ENCODE data around the gene FGFBP3. TPM values are rescaled to one million over a fixed set of nuclear protein-coding genes. Genes with fewer than 3 reads are reported as not detected.

Gene FGFBP3, protein sequence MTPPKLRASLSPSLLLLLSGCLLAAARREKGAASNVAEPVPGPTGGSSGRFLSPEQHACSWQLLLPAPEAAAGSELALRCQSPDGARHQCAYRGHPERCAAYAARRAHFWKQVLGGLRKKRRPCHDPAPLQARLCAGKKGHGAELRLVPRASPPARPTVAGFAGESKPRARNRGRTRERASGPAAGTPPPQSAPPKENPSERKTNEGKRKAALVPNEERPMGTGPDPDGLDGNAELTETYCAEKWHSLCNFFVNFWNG
- total RNA-seq (1 to 10 TPM in 1 of 2 donors, under 1 TPM in 1; 0.76 to 1.5 TPM), polyA plus RNA-seq (ENCODE audit: insufficient read length in 6 of 6) (1 to 10 TPM; 3.4 to 4.2 (median 3.7) TPM)
- long read RNA-seq, donor 1, result 0 reads
- long read RNA-seq, donor 2, result 0 reads
- long read RNA-seq, donor 3, result 0 reads
- long read RNA-seq, donor 4, partial matches to known transcripts, result 0 of 3 reads
- long read RNA-seq, donor 4, other reads (novel, unspliced or antisense), result 2 of 3 reads
- long read RNA-seq, donor 5, result 0 reads
- long read RNA-seq, donor 6, result 0 reads
- long read RNA-seq, donor 7, result 0 reads
- long read RNA-seq, donor 8, result 0 reads
- long read RNA-seq, donor 9, result 0 reads
- long read RNA-seq, donor 10, result 0 reads
- long read RNA-seq, donor 11, transcript FGFBP3-201 (2 exons, 2,545 nt), result major isoform, 51 of 147 reads
- long read RNA-seq, donor 11, partial matches to known transcripts, result 96 of 147 reads
- long read RNA-seq, donor 11, other reads (novel, unspliced or antisense), result 0 of 147 reads
- long read RNA-seq, donor 12, result 0 reads

DNA sequence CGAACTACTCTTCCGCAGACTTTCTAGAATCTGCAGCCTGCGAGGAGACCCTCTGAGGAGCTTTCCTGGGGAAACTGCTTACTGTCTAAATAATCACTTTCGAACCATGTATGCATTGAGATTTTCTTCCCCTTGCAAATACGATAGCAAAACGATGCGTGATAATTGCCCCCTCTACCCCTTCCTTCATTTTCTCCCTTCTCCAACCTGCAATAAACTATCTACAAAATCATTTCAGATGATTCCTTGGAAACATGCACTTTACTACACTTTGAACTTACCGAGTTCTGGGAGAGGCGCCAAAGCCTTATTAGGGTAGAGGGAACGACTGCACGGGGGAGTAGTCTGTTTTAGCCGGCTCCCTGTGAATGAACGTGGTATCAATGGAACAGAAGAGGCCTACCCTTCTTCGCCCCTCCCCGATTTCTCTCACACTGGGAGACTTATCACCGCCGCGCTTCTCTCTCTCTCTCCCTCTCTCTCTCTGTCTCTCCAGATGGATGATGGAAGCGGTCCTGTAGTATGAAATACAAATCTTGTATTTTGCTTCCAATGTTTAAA lies at the start of gene FGFBP3:
Gene FGFBP3, minus strand, starts transcription at position 370 of the 561 bp plus-strand sequence. CDS start 517 bp downstream, outside the sequence.
- TF ChIP-seq, protein P1, sequence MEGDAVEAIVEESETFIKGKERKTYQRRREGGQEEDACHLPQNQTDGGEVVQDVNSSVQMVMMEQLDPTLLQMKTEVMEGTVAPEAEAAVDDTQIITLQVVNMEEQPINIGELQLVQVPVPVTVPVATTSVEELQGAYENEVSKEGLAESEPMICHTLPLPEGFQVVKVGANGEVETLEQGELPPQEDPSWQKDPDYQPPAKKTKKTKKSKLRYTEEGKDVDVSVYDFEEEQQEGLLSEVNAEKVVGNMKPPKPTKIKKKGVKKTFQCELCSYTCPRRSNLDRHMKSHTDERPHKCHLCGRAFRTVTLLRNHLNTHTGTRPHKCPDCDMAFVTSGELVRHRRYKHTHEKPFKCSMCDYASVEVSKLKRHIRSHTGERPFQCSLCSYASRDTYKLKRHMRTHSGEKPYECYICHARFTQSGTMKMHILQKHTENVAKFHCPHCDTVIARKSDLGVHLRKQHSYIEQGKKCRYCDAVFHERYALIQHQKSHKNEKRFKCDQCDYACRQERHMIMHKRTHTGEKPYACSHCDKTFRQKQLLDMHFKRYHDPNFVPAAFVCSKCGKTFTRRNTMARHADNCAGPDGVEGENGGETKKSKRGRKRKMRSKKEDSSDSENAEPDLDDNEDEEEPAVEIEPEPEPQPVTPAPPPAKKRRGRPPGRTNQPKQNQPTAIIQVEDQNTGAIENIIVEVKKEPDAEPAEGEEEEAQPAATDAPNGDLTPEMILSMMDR (IDR thresholded peaks at IDR 0.05), result no peak
- Histone ChIP-seq H3K36me3 (no peaks in the 10 kb centered on the region), H3K27ac (peak within 1 kb of the TSS; percentile 71 to 82), H3K27me3 (peaks cover 0 to 7% of the 10 kb centered on the region in 2 donors), H3K9me3 (no peaks in the 10 kb centered on the region), H3K4me3 (peak within 1 kb of the TSS; percentile 79 to 83), H3K4me1 (peaks cover 5 to 23% of the 10 kb centered on the region in 2 donors)
- DNase-seq, result peak in 2 of 4 donors; percentile 54 to 56
- ATAC-seq, result peak; percentile 33
- intact Hi-C loops (cut with DNase I), result loop anchor here in 1 of 2 donors (10.0 kb wide), 1 partner anchor 64 kb away; no protein-coding TSS in a partner anchor

DNA sequence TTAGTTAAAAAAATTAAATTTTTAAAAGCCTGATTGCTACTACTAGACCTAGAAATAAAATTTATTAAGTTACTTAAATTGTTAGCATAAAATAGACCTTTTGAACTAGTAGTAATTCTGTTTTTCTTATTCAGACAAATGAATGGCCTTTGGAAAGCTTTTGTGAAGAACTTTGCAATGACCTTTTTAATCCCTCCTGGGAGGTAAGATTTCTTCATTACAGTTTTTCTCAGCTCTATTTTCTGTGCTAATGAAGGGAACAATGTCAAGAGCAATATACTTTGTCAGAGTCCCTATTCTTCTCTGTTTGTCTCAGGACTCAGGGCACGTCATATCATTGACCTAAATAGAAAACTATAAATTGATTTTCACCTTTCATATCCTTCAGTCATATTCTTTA lies 47.8 kb upstream of the FGFBP3 start:
- ATAC-seq, result no peak
- no peak for DNase-seq
- H3K4me3 ChIP-seq, result no peak overlapping the region
- TF ChIP-seq, protein P1 (IDR thresholded peaks at IDR 0.05), result no peak
- H3K36me3 ChIP-seq, result peaks cover 3 to 92% of the 10 kb centered on the region in 2 donors
- intact Hi-C loops (cut with DNase I), result no loop called here
- H3K27me3 ChIP-seq, result no peaks in the 10 kb centered on the region
- H3K4me1 ChIP-seq, result no peaks in the 10 kb centered on the region
- H3K27ac ChIP-seq, result no peak overlapping the region
- no peaks in the 10 kb centered on the region for H3K9me3 ChIP-seq

DNA sequence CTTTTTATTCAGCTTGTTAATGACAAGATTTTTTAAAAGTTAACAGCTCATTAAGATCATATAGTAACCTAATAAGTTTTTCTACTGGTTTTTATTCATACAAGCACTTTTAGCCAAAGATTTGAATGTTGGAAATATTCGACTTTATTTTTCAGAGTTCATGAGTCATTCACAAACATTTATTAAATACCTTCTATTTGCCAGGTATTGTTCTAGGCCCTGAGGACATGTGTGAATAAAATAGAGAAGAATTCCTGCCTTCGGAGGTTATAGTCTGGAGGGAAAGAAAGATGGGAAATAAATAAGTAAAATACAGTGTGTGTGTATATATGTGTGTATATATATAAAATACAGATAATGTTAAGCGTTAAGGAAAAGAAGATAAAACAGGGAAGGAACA lies 45.8 kb upstream of the FGFBP3 start:
- Histone ChIP-seq H3K9me3 (no peaks in the 10 kb centered on the region), H3K36me3 (peaks cover 3 to 88% of the 10 kb centered on the region in 2 donors), H3K4me1 (no peaks in the 10 kb centered on the region), H3K4me3 (no peak overlapping the region), H3K27me3 (no peaks in the 10 kb centered on the region), H3K27ac (no peak overlapping the region)
- no peak for ATAC-seq
- DNase-seq, result no peak
- intact Hi-C loops (cut with DNase I), result no loop called here
- TF ChIP-seq, protein P1 (IDR thresholded peaks at IDR 0.05), result no peak

DNA sequence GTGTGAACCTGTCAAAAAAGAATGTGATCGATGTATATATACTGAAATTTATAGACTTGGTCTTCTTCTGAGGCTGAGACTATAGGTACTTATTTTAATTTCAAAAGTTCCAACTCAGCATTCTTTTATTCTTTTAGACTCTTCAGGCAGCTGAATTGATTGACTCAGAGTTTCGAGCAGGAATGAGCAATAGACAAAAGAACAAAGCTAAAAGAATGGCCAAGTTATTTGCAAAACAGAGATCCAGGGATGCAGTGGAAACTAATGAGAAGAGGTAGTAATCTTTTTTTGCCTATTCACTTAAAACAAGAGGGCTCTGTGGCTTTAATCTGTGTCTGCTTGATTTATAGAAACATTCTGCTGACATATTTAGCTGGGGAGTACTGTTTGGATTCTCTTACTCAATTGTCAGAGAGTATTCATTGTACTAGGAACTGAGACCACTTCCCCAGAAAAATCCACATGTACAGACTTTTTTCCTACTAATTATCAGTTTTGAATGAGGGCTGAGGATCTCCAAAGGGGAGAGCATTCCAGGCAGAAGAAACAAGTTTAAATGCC lies 44.4 kb upstream of the FGFBP3 start:
- Histone ChIP-seq H3K36me3 (peaks cover 3 to 83% of the 10 kb centered on the region in 2 donors), H3K4me1 (no peaks in the 10 kb centered on the region), H3K9me3 (no peaks in the 10 kb centered on the region), H3K4me3 (no peak overlapping the region), H3K27me3 (no peaks in the 10 kb centered on the region), H3K27ac (no peak overlapping the region)
- no peak for DNase-seq
- TF ChIP-seq, protein P1 (IDR thresholded peaks at IDR 0.05), result no peak
- ATAC-seq, result no peak
- intact Hi-C loops (cut with DNase I), result no loop called here
